NCI-H446 (cell line): ENCODE results near the gene TRIM25.

Experiments
- DNase-seq, 2 experiments: peaks; one replicate each; lab custom pipeline; 2025; lab: John Stamatoyannopoulos, UW

TRIM25 gene

GRCh38 chr17:56926704-56927103 lies 12.9 kb upstream of the TRIM25 start:
- DNase-seq: no peak

- no peak for DNase-seq
Measured at GRCh38 chr17:56926270-56926669, 12.4 kb upstream of the TRIM25 start.

GRCh38 chr17:56925088-56925487 lies 11.2 kb upstream of the TRIM25 start:
- DNase-seq: no peak

GRCh38 chr17:56919717-56920116 lies 5.9 kb upstream of the TRIM25 start:
- no peak for DNase-seq

- DNase-seq: no peak
Measured at GRCh38 chr17:56918916-56919315, 5.1 kb upstream of the TRIM25 start.

- DNase-seq: no peak
Measured at GRCh38 chr17:56917559-56918296, 3.9 kb upstream of the TRIM25 start.

- no peak for DNase-seq
Measured at GRCh38 chr17:56914581-56915273, 878 bp upstream of the TRIM25 start.

- DNase-seq: no peak
Measured at GRCh38 chr17:56913353-56913866, 439 bp downstream of the TRIM25 start.

- no peak for DNase-seq
Measured at GRCh38 chr17:56913000-56913311, 893 bp downstream of the TRIM25 start.

- no peak for DNase-seq
Measured at GRCh38 chr17:56912105-56912999, 1.5 kb downstream of the TRIM25 start.

- DNase-seq: no peak
Measured at GRCh38 chr17:56910509-56911235, 3.2 kb downstream of the TRIM25 start.

GRCh38 chr17:56909742-56910508 lies 3.9 kb downstream of the TRIM25 start:
- DNase-seq: no peak

- DNase-seq: no peak
Measured at GRCh38 chr17:56908001-56908542, 5.8 kb downstream of the TRIM25 start.

GRCh38 chr17:56903560-56903959 lies 10.3 kb downstream of the TRIM25 start:
- no peak for DNase-seq

GRCh38 chr17:56902348-56902747 lies 11.5 kb downstream of the TRIM25 start:
- no peak for DNase-seq

- no peak for DNase-seq
Measured at GRCh38 chr17:56899403-56899802, 14.4 kb downstream of the TRIM25 start.

- no peak for DNase-seq
Measured at GRCh38 chr17:56898874-56899273, 15.0 kb downstream of the TRIM25 start.

GRCh38 chr17:56897646-56898424 lies 16.0 kb downstream of the TRIM25 start:
- no peak for DNase-seq

GRCh38 chr17:56896968-56897359 lies 16.9 kb downstream of the TRIM25 start:
- DNase-seq: no peak
